Mesenchymal stem cell (in vitro differentiated cells and primary cell): ENCODE data around the gene DUSP18.
"Not testable (repeated sequence)": the region's sequence is repeated elsewhere in the genome, so short reads cannot be mapped to it uniquely, and the experiment has no call there.

ENCODE experiments used
- DNase-seq: peaks from one replicate; pipeline ENCODE4 v3.0.0-alpha.2; 2013
- H2AFZ ChIP-seq: one replicate; pipeline ENCODE4 v1.6.1; 2013; ENCODE audit warnings: low read depth, mild to moderate bottlenecking, control low read depth, inconsistent platforms, low read length, moderate library complexity
- H2AK5ac ChIP-seq: 2 replicates; pipeline ENCODE4 v1.6.1; 2013; ENCODE audit warnings: low read length, moderate library complexity, mild to moderate bottlenecking, inconsistent platforms; ENCODE audit not compliant: severe bottlenecking
- H2BK120ac ChIP-seq: one replicate; pipeline ENCODE4 v1.6.1; 2013; ENCODE audit warnings: low read depth, mild to moderate bottlenecking, inconsistent platforms, low read length, moderate library complexity
- H2BK12ac ChIP-seq, 2 experiments: one replicate each; pipeline ENCODE4 v1.6.1; 2013; ENCODE audit warnings: inconsistent platforms in 2 of 2, low read length in 2 of 2, mild to moderate bottlenecking in 2 of 2, moderate library complexity in 2 of 2, control low read depth in 1 of 2
- H2BK15ac ChIP-seq: one replicate; pipeline ENCODE4 v1.6.1; 2013; ENCODE audit warnings: mild to moderate bottlenecking, low read depth, inconsistent platforms; ENCODE audit not compliant: poor library complexity, severe bottlenecking
- H2BK5ac ChIP-seq: 2 replicates; pipeline ENCODE4 v1.6.1; 2013; ENCODE audit warnings: low read depth, mild to moderate bottlenecking, low read length, control low read depth, inconsistent platforms; ENCODE audit not compliant: poor library complexity, severe bottlenecking
- H3K14ac ChIP-seq, 2 experiments: one replicate each; pipeline ENCODE4 v1.6.1; 2013; ENCODE audit warnings: inconsistent platforms in 2 of 2, low read length in 2 of 2, control low read depth in 1 of 2, mild to moderate bottlenecking in 1 of 2, moderate library complexity in 1 of 2
- H3K18ac ChIP-seq, 2 experiments: one replicate each; pipeline ENCODE4 v1.6.1; 2013; ENCODE audit warnings: inconsistent platforms in 2 of 2, low read length in 2 of 2, control low read depth in 1 of 2, low read depth in 1 of 2, mild to moderate bottlenecking in 1 of 2
- H3K23ac ChIP-seq, 2 experiments: one replicate each; pipeline ENCODE4 v1.6.1; 2013; ENCODE audit warnings: inconsistent platforms in 2 of 2, low read length in 2 of 2, mild to moderate bottlenecking in 2 of 2, moderate library complexity in 2 of 2, control low read depth in 1 of 2
- H3K27ac ChIP-seq: 2 replicates; pipeline ENCODE4 v1.5.1; 2013; ENCODE audit warnings: mild to moderate bottlenecking, moderate library complexity, low read length, control low read depth, inconsistent platforms; ENCODE audit not compliant: poor library complexity, severe bottlenecking
- H3K27me3 ChIP-seq, 2 experiments: 2 replicates each; pipeline versions ENCODE4 v1.6.1 to v1.7.0; 2013; ENCODE audit warnings: low read length in 2 of 2, mild to moderate bottlenecking in 2 of 2, moderate library complexity in 2 of 2, control low read depth in 1 of 2, inconsistent platforms in 1 of 2; ENCODE audit not compliant: control insufficient read depth in 1 of 2, insufficient read depth in 1 of 2
- H3K36me3 ChIP-seq, 2 experiments: 2 replicates each; pipeline versions ENCODE4 v1.6.1 to v1.7.0; 2013; ENCODE audit warnings: low read length in 2 of 2, control low read depth in 1 of 2, inconsistent platforms in 1 of 2, low read depth in 1 of 2, mild to moderate bottlenecking in 1 of 2; ENCODE audit not compliant: insufficient read depth in 2 of 2, control insufficient read depth in 1 of 2
- H3K4ac ChIP-seq, 2 experiments: one replicate each; pipeline ENCODE4 v1.6.1; 2013; ENCODE audit warnings: inconsistent platforms in 2 of 2, low read length in 2 of 2, mild to moderate bottlenecking in 2 of 2, moderate library complexity in 2 of 2, control low read depth in 1 of 2, low read depth in 1 of 2
- H3K4me1 ChIP-seq: 2 replicates; pipeline ENCODE4 v1.6.1; 2013; ENCODE audit warnings: low read depth, low read length, control low read depth; ENCODE audit not compliant: control insufficient read depth, insufficient read depth
- H3K4me2 ChIP-seq: 2 replicates; pipeline ENCODE4 v1.6.1; 2013; ENCODE audit warnings: low read length, mild to moderate bottlenecking, inconsistent platforms; ENCODE audit not compliant: poor library complexity, severe bottlenecking
- H3K4me3 ChIP-seq, 2 experiments: 2 replicates each; pipeline versions ENCODE4 v1.5.1 to v1.7.0; 2013; ENCODE audit warnings: low read length in 2 of 2, mild to moderate bottlenecking in 2 of 2, control low read depth in 1 of 2, low read depth in 1 of 2; ENCODE audit not compliant: insufficient read depth in 1 of 2
- H3K79me1 ChIP-seq: replicated peaks from 2 replicates; pipeline ENCODE4 v1.6.1; 2013; ENCODE audit warnings: mild to moderate bottlenecking, control low read depth, low read length, inconsistent platforms; ENCODE audit not compliant: poor library complexity, severe bottlenecking
- H3K9ac ChIP-seq: 2 replicates; pipeline ENCODE4 v1.7.0; 2013; ENCODE audit warnings: mild to moderate bottlenecking, low read length, moderate library complexity
- H3K9me3 ChIP-seq: 2 replicates; pipeline ENCODE4 v1.7.0; 2013; ENCODE audit warnings: mild to moderate bottlenecking, low read length; ENCODE audit not compliant: control insufficient read depth
- H4K8ac ChIP-seq: one replicate; pipeline ENCODE4 v1.6.1; 2013; ENCODE audit warnings: inconsistent platforms, mild to moderate bottlenecking, low read length, moderate library complexity
- H4K91ac ChIP-seq: one replicate; pipeline ENCODE4 v1.6.1; 2013; ENCODE audit warnings: mild to moderate bottlenecking, low read length, inconsistent platforms
- WGBS: methylation state at CpG from one replicate; pipeline ENCODE4 v1.1.7; 2013; ENCODE audit warnings: mixed read lengths; 5-methylcytosine and 5-hydroxymethylcytosine counted together

Gene DUSP18

DNA sequence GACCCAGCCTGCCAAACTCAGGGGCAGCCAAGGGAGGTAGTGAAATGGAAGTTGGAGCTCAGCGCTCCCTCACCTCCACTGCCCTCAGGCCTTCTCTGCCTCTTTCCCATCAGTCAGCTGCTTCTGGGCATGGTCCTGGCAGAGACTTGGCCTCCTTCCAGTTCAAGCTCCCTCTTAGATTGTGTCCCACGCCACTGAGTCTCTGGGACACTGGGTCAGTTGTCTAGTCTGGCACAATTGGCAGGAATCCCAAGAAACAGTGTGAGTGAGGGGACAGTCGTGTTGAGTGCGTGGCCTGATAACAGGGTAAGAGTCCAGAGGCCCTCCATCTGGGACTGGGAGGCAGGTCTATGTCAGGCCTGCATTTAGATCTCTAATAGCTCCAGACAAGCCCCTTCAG, 39.2 kb downstream of the DUSP18 start:
- Histone ChIP-seq H3K4ac (no peak overlapping the region), H3K4me1 (no peaks in the 10 kb centered on the region), H3K18ac (no peak overlapping the region), H3K4me3 (no peak overlapping the region), H3K9me3 (no peaks in the 10 kb centered on the region), H3K4me2 (no peak overlapping the region), H3K23ac (no peak overlapping the region), H3K27me3 (no peaks in the 10 kb centered on the region), H3K79me1 (no peaks in the 10 kb centered on the region), H3K14ac (no peak overlapping the region), H4K8ac (no peak overlapping the region), H2BK120ac (no peak overlapping the region), H2BK15ac (no peak overlapping the region), H2AFZ (no peak overlapping the region), H4K91ac (no peak overlapping the region), H3K36me3 (peaks cover 0 to 8% of the 10 kb centered on the region in 2 experiments), H3K27ac (no peak overlapping the region), H2BK12ac (no peak overlapping the region), H2BK5ac (no peak overlapping the region), H2AK5ac (no peak overlapping the region), H3K9ac (no peak overlapping the region)
- WGBS, result 76% methylated on average over 4 of the region's 4 CpGs
- DNase-seq, result no peak

DNA sequence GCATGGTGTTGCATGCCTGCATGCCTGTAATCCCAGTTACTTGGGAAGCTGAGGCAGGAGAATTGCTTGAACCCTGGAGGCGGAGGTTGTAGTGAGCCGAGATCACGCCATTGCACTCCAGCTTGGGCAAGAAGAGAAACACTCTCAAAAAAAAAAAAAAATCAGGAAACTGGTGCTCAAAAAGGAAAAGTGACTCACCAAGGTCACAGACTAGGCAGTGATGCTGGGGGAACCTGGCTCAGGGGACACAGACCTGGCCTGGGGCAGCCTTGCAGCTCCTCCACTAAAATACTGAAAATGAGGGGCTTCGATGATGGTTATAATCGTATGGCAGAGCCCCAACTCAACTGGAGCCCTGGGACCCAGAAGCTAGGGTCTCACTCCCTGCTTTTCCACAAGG, 40.2 kb downstream of the DUSP18 start:
- Histone ChIP-seq H2AFZ (no peak overlapping the region), H2BK12ac (no peak overlapping the region), H3K4me1 (no peaks in the 10 kb centered on the region), H3K27ac (no peak overlapping the region), H4K91ac (no peak overlapping the region), H3K4me2 (no peak overlapping the region), H2AK5ac (no peak overlapping the region), H2BK120ac (no peak overlapping the region), H3K4me3 (no peak overlapping the region), H4K8ac (no peak overlapping the region), H3K23ac (no peak overlapping the region), H3K79me1 (no peaks in the 10 kb centered on the region), H3K4ac (no peak overlapping the region), H3K36me3 (peaks cover 0 to 8% of the 10 kb centered on the region in 2 experiments), H3K27me3 (no peaks in the 10 kb centered on the region), H2BK5ac (no peak overlapping the region), H3K14ac (no peak overlapping the region), H3K9ac (no peak overlapping the region), H2BK15ac (no peak overlapping the region), H3K18ac (no peak overlapping the region), H3K9me3 (no peaks in the 10 kb centered on the region)
- 80% methylated on average over 5 of the region's 5 CpGs for WGBS
- DNase-seq, result no peak

DNA sequence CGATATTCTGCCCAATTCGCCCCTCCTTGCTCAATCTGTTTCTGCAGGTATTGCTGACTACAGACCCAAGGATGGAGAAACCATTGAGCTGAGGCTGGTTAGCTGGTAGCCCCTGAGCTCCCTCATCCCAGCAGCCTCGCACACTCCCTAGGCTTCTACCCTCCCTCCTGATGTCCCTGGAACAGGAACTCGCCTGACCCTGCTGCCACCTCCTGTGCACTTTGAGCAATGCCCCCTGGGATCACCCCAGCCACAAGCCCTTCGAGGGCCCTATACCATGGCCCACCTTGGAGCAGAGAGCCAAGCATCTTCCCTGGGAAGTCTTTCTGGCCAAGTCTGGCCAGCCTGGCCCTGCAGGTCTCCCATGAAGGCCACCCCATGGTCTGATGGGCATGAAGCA, 41.3 kb downstream of the DUSP18 start:
- Histone ChIP-seq H2BK120ac (no peak overlapping the region), H3K9me3 (no peaks in the 10 kb centered on the region), H3K27ac (no peak overlapping the region), H2BK5ac (no peak overlapping the region), H4K91ac (peak overlapping the region; percentile 53), H3K4me1 (no peaks in the 10 kb centered on the region), H3K4ac (no peak overlapping the region), H2AK5ac (no peak overlapping the region), H4K8ac (no peak overlapping the region), H3K4me3 (no peak overlapping the region), H3K9ac (no peak overlapping the region), H3K79me1 (no peaks in the 10 kb centered on the region), H3K4me2 (no peak overlapping the region), H3K14ac (no peak overlapping the region), H2BK12ac (no peak overlapping the region), H3K27me3 (no peaks in the 10 kb centered on the region), H3K18ac (no peak overlapping the region), H3K36me3 (peaks cover 0 to 11% of the 10 kb centered on the region in 2 experiments), H3K23ac (no peak overlapping the region), H2BK15ac (no peak overlapping the region), H2AFZ (no peak overlapping the region)
- WGBS, result 96% methylated on average over 5 of the region's 5 CpGs
- no peak for DNase-seq

DNA sequence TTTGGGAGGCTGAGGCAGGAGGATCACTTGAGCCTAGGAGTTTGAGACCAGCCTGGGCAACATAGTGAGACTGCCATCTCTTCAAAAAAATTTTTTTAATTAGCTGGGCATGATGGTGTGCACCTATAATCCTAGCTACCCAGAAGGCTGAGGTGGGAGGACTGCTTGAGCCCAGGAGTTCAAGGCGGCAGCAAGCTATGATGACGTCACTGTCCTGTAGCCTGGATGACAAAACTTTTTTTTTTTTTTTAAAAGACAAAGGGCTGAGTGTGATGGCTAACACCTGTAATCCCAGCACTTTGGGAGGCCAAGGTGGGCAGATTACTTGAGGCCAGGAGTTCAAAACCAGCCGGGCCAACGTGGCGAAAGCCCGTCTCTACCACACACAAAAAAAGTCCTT, 47.8 kb downstream of the DUSP18 start:
- not testable (repeated sequence) for H4K8ac ChIP-seq, H3K27ac ChIP-seq
- whole genome bisulfite sequencing, result 100% methylated on average over 4 of the region's 6 CpGs

More for the DNA sequence above, 47.8 kb downstream of the DUSP18 start:
- not testable (repeated sequence) for H3K4me2 ChIP-seq, H2BK120ac ChIP-seq, H3K9me3 ChIP-seq, H3K4ac ChIP-seq, H3K9ac ChIP-seq, H2BK12ac ChIP-seq, H3K14ac ChIP-seq, DNase-seq, H3K79me1 ChIP-seq, H2BK15ac ChIP-seq, H3K27me3 ChIP-seq, H3K4me1 ChIP-seq, H3K18ac ChIP-seq, H2BK5ac ChIP-seq, H2AFZ ChIP-seq, H4K91ac ChIP-seq, H3K23ac ChIP-seq, H2AK5ac ChIP-seq, H3K4me3 ChIP-seq
- H3K36me3 ChIP-seq, result peaks cover 2 to 22% of the 10 kb centered on the region in 2 experiments
